Dedifferentiated amniotic fluid mesenchymal stem cell (primary cell): ENCODE data around the gene GCSH.
"Not testable (repeated sequence)": the region's sequence is repeated elsewhere in the genome, so short reads cannot be mapped to it uniquely, and the experiment has no call there.

Experiments used
- DNase-seq: peaks from one replicate; pipeline ENCODE4 v3.0.0-alpha.2; 2016; ENCODE audit errors: extremely low spot score

Gene GCSH

DNA sequence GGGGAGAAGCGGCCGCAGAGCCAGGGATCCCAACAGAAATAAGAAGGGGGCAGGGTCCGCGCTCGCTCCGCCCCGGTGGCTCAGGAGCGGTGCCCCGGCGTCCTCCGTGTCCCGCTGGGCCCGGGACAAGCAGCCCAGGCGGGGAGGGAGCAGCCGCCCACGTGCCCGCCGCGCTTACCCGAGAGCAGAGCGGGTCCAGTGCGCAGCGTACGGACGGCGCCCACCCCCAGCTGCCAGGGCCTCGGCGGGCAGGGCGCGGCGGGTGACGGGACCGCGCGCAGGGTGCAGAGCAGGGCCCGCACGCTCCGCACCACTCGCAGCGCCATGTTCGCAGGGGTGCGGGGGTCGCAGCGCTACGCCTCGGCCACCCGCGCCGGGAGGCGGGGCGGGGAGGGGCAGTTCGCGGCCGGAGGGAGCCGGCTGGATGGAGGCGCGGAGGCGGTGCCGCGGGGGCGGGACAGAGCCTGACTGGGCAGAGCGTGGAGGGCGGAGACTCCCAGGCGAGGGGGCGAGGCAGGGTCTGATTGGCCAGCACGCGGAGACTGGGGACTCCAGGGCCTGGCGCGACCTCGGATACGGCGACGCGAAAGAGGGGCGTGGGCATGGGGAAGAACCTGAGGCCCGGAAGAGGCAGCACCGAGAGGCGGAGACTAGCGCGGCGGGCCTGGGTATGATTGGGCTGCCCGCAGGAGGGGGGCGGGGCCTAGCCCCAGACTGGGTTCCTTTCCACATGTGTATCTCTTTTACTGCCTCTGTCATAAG, at the start of gene GCSH:
Gene GCSH, minus strand, starts transcription at position 443 of the 762 bp plus-strand sequence. Its CDS starts 117 bp downstream, at position 326.
- DNase-seq = peak; percentile 98

DNA sequence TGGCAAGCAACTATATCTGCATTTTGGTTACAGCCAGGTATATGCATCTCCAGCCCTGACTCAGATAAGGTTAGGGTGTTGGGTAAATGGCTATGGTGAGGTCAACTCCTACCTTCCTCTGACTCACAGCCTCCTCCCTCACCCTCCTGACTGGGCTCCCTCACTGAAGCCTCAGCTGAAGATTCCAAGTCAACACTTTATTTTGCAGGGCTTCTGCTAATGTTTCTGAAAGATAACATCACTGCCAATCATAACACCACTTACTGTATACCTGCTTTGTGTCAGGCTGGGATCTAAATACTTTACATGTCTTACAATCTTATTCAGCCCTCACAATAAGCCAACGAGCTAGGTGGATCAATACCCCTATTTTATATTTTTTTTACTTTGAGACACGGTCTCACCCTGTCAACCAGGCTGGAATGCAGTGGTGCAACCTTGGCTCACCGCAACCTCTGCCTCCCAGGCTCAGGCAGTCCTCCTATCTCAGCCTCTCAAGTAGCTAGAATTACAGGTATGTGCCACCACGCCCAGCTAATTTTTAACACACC, 47.8 kb upstream of the GCSH start:
- no peak for DNase-seq

DNA sequence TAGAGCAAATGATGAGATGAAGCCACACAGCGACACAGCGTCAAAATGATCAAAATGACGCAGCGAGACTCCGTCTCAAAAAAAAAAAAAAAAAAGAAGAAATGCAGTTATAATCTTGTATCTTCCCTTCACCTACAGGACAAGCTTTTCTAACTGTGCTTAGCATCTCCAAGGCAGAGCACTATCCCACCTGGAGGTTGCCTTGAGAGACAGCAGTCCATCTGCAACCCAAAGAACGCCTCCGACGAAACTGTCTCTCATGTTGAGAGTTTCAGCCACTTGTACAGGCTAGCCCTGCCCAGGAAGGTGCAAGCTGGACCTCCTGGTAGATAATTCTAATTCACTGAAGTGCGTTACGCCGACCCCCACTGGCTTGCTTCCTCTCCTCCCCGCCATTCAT, 46.7 kb upstream of the GCSH start:
- no peak for DNase-seq

DNA sequence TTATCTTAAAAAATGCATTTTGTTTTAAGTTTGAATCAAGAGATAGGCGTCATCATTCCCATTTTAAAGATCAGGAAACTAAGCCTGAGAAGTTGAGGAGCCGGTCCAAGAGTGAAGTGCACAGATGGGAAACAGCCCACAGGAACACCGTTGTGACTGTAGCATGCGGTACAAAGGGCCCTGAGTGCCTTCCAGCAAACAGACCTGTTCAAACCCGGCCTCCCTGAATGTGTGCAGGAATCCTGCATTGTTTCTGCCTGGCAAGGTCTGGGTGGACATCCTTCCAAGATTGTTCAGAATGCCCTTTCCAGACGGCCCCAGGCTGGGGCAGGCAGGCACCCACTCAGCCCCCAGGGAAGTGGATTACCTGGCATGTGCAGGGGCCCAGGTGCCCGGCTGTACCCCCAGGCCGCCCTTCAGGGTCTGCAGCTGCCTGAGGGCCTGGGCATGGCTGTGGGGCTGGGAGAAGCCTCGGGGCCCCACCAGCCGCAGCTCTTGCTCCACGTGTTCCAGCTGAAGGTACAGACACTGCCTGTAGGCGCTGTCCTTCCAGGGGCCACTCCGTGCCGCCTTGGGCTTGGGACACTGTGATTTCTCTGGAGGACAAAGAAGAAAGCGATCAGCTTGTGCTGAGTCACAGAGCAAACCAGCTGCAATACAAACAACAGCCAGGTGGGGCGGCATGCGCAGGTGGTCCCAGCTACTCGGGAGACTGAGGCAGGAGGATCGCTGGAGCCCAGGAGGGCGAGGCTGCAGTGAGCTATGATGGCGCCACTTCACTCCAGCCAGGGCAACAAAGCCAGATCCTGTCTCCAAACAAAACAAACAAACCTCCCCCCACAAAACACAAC, 45.0 kb upstream of the GCSH start:
- DNase-seq = no peak

DNA sequence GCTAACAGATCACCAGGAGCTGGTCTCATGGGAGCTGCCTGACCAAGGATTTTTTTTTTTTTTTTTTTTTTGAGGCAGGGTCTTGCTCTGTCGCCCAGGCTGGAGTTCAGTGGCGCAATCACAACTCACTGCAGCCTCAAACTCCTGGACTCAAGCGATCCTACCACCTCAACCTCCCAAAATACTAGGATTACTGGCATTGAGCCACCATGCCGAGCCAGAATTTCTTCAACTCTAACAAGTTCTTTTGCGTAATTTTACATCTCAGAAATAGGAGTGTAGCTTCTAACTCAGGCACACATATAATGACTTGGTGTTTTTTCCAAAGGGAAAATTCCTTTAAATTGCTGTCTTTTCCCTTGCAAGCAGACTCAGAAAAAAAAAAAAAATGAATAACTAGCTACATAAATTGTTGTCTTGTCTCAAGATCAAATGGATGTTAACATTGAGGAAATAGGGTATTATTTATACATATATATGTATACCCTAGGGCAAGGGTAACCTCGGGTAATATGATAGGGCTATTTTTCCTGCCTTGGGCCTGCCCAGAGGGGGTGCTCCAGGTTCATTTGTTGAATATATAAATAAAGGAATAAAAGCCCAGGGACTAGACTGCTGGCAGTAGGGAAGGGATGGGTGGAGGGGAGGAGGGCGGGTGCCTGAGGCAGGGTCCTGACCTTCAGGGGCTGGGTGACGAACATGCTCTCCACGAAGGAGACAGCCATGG, 42.8 kb upstream of the GCSH start:
- no peak for DNase-seq

DNA sequence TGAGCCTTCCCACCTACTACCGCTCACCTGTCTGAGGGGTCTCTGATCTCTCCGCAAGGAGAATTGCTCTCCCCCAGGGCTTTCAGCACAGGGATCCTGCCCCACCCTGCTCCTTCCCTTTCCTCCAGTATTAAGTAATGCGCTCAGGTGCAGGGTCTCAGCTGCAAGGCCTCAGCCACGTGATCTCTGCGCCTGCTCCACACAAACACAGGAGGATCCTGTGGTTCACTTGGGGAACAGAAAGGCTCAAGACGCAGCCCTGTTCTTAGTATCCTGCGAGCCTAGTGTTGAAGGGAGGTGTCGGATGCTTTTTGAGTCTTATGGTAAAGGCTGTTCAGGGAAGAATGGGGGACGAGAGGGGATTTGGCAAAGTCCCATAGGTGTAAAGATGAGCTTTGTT, 41.6 kb upstream of the GCSH start:
- DNase-seq = no peak

DNA sequence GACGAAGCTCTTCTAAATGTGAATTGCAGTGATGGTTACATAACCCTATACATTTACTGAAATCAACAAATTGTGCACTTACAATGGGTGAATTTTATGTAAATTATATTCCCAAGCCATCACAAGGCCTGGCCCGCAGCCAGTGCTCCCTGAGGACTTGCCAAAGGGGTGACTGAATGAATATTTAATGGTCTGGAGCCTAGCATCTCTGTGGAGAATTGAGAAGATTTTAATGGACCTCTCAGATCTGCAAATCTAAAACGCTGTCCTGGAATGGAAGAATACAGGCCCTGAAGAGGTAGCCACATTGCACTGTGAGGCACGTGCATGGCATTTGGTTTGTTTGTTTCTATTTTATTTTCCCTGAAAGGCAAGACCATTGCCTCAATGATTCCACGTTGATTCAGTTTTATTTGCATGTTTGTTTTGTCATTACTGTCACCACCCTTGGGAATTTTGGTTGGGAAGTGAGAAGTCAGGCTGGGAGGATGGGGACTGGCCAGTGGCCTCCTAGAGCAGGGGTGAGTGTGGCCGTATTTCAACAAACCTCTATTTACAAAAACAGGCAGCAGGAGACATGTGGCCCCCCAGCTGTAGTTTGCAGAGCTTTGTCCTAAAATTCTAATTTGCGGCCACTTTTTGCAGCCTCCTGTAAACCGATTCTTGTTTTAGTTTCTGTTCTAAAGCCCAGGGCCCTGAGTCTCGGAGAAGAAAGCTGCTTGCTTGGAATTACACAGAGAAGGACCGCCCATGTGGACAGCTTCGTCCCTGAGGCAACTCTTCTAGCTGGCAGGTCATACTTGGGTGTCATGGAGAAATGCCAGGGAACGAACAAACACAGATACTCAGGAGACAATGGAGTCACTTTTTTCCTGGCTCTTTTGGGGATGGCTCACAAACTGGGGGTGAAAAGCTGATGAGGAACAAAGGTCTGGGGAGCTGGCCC, 40.5 kb upstream of the GCSH start:
- DNase-seq = no peak

DNA sequence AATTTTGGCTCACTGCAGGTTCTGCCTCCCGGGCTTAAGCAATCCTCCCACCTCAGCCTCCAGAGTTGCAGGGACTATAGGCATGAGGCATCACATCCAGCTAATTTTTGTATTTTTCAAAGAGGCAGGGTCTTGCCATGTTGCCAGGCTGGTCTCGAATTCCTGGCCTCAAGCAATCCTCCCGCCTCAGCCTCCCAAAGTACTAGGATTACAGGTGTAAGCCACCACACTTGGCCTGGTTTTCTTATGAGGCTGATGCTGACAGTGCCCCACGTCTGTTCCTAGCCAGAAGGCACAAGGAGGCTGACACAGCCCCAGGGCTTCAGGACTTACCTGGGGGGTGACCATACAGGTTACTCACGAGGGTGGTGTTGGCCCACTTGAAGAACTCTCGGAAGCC, 33.9 kb upstream of the GCSH start:
- DNase-seq = no peak

DNA sequence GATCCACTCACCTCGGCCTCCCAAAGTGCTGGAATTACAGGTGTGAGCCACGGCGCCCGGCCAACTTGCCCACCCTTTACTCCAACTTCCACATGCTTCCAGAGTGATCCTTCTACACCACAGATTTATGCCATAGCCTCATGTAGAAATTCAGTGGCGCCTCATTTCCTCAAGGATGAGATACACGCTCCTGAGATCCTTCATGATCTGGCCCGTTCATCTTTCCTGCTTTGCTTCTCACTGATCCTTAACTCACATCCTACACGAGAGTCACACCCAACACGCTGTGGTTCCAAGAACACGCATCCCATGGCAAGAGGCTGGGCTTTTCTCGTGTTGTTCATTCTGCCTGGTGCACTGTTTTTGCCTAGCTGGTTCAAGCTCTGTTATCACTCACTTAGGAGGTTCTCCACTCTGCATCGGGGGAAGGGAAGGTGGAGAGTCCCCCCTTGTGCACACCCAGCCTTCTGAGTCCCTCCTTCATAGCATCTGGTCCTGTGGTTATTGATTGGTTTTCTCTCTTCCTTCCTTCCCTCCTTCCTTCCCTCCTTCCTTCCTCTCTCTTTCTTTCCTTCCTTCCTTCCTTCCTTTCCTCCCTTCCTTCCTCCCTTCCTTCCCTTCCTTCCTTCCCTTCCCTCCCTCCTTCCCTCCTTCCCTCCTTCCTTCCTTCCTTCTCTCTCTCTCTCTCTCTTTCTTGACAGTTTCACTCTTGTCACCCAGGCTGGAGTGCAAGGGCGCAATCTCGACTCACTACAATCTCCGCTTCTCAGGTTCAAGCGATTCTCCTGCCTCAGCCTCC, 32.7 kb upstream of the GCSH start:
- DNase-seq = no peak

DNA sequence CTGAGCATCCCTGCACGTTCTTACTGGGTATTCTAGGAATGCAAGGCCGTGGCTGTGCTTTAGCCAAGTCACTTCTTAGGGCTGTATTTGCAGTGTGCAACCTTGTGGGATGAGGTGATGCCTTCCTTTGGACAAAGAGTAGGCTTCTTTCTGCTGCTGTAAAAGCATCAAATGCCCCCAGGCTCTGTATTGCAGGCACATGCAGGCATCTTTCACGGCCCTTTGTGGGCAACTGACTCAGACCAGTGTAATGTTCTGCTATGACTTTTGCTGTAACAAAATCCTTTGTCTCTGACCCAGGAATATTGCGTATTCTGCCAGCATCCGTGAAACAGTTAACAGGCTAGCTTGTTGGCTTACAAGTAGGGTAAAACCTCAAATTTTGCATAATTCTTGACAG, 30.9 kb upstream of the GCSH start:
- DNase-seq = peak; percentile 80

DNA sequence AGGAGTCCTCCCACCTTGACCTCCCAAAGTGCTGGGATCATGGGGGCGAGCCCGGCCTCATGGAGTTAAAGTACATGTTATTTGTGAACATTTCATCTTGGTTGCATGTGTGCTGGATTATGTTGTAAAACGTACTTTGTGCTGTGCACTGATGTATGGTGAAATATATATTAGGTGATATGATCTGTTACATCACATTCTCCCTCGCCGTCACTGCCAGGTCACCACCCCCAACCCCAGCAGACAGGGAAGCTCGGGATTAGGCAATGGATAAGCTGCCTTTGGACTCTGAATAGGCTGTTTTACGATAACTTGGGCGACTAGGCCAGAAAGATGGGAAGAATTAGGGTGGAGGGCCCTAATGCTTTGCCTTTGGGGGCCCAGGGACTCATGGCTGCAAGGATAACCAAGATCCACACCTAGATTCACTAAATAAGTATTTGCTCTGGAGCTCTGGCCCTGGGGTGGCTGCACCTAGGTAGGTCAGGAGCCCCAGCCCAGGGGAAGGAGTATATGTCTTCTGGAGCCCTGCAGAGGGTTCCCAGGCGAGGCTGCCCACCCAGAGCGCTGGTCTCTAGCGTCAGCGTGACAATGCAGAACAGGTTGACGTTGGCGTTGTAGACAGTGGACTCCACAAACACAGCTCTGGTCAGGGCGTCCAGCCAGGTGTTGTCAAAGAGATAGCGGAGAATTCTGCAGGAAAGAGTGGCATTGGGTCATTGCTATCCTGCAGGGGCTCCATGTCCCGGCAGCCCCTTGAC, 27.1 kb upstream of the GCSH start:
- no peak for DNase-seq

DNA sequence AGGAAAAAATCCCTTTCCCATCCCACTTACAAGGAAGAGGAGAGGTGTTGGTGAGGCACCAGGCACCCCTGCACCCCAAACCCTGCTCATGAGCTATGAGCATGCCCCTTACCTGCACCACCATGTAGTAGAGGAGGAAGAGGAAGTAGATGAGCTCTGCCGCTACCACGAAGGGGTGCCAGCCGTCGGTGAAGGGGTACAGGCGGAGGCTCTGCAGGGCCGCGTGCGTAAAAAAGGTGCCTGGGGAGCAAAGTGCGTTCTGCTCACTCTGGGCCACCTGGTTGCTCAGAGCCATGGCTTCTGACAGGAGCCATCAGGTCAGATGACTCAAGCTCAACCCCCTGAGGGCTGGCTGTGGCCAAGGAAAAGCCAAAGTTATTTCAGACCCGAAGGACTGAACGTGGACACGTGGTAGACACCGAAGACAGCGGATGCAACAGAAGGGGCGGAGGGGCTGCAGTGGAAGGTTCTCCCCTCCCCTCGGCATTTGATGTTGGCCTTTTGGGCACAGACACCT, 25.3 kb upstream of the GCSH start:
- DNase-seq = no peak

DNA sequence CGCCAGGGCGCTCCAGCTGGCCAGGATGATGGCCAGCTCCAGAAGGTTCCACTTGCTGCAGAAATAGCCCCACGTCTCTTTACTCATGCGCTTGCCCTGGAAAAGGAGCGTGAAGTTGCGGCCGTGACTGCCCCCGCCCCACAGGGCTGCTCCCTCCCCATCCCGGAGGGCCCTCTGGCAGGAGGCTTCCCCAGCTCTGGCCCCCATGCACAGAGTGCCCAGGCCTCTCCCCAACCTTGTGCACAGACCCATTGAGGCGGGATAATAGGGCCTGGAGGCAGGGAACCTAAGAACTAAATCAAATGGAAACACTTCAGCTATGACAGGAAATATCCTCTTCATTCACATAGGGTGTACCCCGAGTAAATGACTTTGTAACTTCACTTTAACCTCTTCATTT, 21.2 kb upstream of the GCSH start:
- DNase-seq = no peak

DNA sequence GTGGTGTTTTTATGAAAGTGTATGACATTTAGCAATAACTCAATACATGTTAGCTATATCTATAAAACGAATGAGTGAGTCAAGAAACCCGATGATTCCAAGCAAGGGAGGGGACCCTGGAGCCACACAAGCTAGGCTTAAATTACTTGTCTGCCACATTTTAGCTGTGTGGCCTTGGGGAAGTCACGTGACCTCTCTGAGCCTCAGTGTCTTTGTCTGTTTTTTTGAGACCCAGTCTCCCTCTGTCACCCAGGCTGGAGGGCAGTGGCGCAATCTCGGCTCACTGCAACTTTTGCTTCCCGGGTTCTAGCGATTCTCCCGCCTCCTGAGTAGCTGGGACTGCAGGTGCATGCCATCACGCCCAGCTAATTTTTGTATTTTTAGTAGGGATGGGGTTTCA, 20.1 kb upstream of the GCSH start:
- no peak for DNase-seq

DNA sequence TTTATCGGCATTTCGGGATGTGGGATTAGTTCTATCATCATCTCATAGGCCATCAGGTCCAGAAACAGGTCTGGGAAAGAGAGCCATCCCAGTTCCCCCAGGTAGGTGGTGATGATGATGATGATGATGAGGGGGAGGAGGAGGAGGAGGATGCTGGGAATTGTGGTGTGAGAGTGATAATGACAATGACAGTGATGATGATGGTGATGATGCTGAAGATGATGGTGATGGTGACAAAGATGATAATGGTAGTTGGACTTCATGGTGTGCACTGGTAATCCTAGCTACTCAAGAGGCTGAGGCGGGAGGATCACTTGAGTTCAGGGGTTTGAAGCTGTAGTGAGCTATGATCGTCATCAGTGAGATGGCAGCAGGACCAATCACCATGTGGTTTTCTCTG, 16.3 kb upstream of the GCSH start:
- DNase-seq = no peak

DNA sequence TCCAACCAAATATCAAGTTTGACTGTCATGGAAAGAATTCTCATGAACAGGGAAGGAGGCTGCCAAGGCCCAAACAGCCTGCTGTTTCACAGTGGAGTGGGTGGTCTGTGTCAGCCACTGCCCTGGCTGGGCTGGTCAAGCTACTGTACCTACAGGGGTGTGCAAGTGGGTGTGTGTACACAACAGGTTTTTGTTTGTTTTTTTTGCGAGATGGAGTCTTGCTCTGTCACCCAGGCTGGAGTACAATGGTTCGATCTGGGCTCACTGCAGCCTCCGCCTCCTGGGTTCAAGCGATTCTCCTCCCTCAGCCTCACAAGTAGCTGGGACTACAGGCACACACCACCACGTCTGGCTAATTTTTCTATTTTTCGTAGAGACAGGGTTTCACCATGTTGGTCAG, 13.1 kb upstream of the GCSH start:
- not testable (repeated sequence) for DNase-seq

DNA sequence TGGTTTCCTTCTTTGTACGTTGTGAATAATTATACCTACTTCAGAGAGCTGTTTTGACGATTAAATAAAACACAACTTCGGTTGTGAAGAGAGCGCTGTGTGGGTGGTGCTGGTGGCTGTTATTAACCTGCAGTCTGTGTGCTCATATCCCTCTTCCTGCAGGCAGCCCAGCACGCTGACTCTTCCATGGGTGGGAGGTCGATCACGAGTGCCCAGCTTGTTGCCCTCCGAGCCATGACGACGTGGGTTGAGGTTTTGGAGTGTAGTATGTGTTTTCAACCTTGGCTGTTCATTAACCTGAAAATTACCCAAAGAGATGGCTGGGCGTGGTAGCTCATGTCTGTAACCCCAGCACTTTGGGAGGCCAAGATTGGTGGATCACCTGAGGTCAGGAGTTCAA, 11.3 kb upstream of the GCSH start:
- DNase-seq = no peak

DNA sequence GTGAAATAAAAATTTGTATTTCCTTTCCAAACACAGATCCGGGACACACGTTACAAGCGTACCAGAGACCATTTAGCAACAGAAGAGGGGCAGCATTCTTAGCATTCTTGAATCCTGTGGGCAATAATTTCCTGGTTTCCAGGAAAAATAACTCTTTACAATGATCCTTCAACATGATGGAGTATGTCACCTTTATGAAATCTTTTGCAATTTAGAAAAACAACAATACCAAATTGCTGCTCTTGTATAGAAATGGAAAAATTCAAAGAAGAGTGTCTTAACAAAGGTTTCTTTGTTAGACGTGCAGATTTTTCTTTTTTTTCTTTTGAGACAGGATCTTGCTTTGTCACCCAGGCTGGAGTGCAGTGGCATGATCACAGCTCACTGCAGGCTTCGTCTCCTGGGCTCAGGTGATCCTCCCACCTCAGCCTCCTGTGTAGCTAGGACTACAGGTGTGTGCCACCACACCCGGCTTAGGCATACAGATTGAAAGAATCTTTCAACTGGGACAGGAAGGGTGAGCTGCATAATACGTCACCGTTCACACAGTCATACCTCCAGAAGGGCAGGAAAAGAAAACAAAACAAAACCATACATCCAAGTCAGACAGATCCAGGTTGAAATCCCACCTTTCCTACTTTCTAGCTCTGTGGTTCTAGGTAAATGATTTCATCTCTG, 10.8 kb upstream of the GCSH start:
- no peak for DNase-seq

DNA sequence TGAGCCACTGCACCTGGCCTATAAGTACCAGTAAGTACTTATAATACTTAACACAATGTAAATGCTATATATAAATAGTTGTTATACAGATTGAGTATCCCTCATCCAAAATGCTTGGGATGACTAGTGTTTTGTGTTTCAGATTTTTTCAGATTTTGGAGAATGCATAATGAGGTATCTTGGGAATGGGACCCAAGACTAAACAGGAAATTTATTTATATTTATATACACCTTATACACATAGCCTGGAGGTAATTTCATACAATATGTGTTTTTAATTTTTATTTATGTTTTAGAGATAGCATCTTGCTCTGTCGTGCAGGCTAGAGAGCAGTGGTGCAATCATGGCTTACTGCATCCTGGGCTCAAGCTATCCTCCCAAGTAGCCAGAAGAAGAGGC, 9.8 kb upstream of the GCSH start:
- no peak for DNase-seq
